NCI-H1105 treated with DMSO at 0.1 percent for 48 hours (cell line): ENCODE measurements around the gene HOXD1.

Experiments used
- DNase-seq: peaks from one replicate; lab custom pipeline; 2025; lab: John Stamatoyannopoulos, UW

HOXD1 gene

GRCh38 chr2:176152350-176153181 lies 35.9 kb upstream of the HOXD1 start:
- DNase-seq: no peak

- DNase-seq: no peak
Measured at GRCh38 chr2:176154576-176155252, 33.8 kb upstream of the HOXD1 start.

GRCh38 chr2:176155356-176156044 lies 33.0 kb upstream of the HOXD1 start:
- DNase-seq: no peak

GRCh38 chr2:176156301-176156806 lies 32.1 kb upstream of the HOXD1 start:
- DNase-seq: no peak

GRCh38 chr2:176156807-176157498 lies 31.5 kb upstream of the HOXD1 start, which contains the start of gene HOXD3:
Gene HOXD3 (plus strand): TSS chr2:176157307. CDS start chr2:176169115, 11,808 bp downstream.
- no peak for DNase-seq

- DNase-seq: no peak
Measured at GRCh38 chr2:176157499-176158185, 30.8 kb upstream of the HOXD1 start.

- no peak for DNase-seq
Measured at GRCh38 chr2:176158186-176158591, 30.3 kb upstream of the HOXD1 start.

GRCh38 chr2:176158855-176159662 lies 29.4 kb upstream of the HOXD1 start:
- DNase-seq: no peak

- no peak for DNase-seq
Measured at GRCh38 chr2:176159663-176160250, 28.7 kb upstream of the HOXD1 start.

- no peak for DNase-seq
Measured at GRCh38 chr2:176160251-176160985, 28.1 kb upstream of the HOXD1 start.

GRCh38 chr2:176160986-176161824 lies 27.3 kb upstream of the HOXD1 start:
- DNase-seq: no peak

GRCh38 chr2:176161825-176162626 lies 26.4 kb upstream of the HOXD1 start:
- no peak for DNase-seq

- no peak for DNase-seq
Measured at GRCh38 chr2:176162911-176163671, 25.4 kb upstream of the HOXD1 start.

- no peak for DNase-seq
Measured at GRCh38 chr2:176163672-176164056, 24.8 kb upstream of the HOXD1 start.

- DNase-seq: no peak
Measured at GRCh38 chr2:176164201-176164600, 24.3 kb upstream of the HOXD1 start.

- DNase-seq: no peak
Measured at GRCh38 chr2:176164611-176165369, 23.7 kb upstream of the HOXD1 start.
